Stimulated activated CD4-positive, alpha-beta T cell treated with anti-CD3 and anti-CD28 coated beads, Interleukin-15, amount 100 ng/mL, for 48 hours (primary cell): ENCODE measurements around the gene AGPAT2.

Experiments used
- DNase-seq, 2 donors: peaks; one replicate each; pipeline ENCODE4 v3.0.0-alpha.2; 2020; ENCODE audit warnings: low read depth in 2 of 2

AGPAT2 gene

GRCh38 chr9:136686794-136687711 is at the start of gene AGPAT2:
Gene AGPAT2 (minus strand): TSS chr9:136687457. CDS start chr9:136687357, 100 bp downstream.
- DNase-seq = peak; percentile 36 to 57

- DNase-seq = no peak
Observed at GRCh38 chr9:136735812-136736480, 48.7 kb upstream of the AGPAT2 start.

- no peak for DNase-seq
Observed at GRCh38 chr9:136734837-136735496, 47.7 kb upstream of the AGPAT2 start.

DNA sequence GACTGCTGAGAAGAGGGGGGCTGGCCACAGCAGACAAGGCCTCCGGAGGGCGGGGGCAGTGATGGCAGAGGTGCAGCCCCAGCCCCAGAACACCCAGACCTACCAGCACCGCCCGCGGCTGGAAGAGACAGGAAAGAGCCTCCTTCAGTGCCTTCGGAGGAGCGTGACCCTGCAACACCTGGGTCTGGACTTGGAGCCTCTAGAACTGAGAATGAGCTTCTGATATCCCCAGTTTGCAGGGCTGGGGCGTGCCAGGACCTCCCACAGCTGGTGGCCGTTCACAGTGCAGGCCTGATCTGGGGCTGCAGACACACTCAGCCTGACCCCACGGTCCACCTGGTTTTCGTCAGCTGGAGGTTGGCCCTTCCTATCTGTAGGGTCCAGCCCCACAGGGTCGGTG is 46.4 kb upstream of the AGPAT2 start:
- DNase-seq = no peak

DNA sequence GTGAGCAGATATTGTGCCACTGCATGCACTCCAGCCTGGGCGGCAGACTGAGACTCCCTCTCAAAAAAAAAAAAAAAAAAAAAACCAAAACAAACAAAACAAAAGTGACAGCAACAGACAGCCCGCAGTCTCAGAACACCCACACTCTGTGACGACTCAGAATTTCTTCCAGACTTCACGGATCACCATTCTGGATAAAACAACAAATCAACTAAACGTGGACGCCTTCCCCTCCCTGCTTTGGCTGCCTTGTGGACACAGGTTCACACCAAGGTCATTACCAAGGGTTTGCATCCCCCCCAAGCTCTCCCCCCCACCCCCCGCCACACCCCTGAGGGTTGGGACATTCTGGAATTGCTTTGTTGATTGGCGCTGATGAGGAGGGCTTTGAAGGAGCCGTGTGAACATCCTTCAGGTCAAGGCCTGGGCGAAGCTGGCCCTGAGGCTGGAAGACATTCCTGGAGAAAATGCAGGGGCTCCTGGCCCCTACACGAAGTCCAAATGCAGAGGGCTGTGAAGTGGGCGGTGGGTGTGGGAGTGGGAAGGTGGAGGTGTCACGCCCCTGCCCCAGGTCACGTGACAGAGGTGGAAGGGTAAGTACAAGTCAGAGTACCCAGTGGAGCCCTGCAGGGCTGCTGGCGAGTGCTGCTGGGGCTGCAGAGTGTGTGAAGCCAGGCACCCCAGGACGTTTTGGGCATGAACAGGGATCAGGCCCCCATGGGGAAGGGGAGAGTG is 45.4 kb upstream of the AGPAT2 start:
- DNase-seq = no peak

- DNase-seq = no peak
Observed at GRCh38 chr9:136729926-136730325, 42.7 kb upstream of the AGPAT2 start.

DNA sequence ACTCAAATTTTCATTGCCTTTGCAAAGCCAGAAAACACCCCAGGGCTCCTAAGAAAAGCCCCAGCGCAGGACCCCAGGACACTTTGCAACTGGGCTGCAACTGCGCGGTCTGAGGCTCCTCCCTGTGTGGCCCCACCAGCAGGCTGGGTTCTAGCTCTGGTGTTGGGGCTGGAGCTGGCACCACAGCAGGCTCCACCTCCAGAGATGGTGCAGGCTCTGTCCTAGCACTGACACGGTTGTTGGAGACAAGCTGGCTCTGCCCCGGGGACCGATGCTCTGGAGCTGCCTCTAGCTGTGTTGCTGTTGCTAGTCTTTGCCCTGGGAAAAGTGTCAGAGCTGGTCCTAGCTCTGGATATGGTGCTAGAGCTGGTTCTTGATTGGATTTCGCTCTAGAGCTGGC is 41.9 kb upstream of the AGPAT2 start:
- DNase-seq = no peak

GRCh38 chr9:136728548-136729123 is 41.4 kb upstream of the AGPAT2 start:
- DNase-seq = no peak

DNA sequence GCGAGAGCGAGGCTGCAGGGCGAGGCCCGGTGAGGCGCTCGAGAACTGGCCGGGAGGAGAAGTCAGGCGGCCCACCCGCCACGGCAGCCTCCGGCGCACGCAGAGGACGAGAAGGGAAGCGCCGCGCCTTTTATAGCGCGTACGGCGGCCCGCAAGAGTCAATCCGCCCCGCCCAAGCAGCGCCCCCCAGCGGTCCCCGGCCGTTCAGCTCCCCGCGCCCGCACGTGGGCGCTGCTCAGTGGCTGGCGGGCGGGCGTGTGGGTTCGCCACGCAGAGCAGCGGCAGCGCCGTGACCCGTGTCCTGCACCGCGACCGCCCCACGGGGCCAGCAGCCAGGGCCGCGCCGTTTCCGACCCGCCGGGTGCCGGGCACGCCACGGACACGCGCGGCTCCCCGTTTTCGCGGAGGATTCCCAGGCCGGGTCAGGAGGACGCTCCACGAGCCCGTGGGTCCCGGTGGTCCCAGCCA is 40.9 kb upstream of the AGPAT2 start:
- peak; percentile 83 to 84 for DNase-seq

DNA sequence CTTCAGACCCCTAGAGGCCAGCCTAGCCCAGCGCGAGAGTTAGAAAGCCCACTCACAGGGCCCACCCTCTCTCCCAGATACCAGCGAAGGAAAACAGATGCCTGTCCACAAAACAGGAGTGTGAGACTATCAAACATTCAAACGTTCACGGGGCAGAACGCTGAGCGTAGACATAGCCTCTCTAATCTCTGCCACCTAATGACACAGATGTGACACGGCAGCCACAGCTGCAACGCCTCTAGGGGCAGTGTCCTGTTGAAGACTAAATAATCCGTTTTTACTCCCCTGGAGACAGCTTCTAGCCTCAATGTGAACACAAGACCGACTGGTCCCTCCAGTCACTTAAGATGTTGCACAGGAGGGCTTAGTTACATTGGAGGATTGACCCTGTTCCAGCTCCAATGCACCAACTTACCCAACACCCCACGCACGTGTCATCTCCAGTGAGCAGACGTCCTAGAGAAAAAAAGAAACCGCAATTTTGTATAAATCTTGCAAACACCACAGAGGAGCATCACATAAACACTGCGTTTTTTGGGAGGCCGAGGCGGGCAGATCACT is 39.5 kb upstream of the AGPAT2 start:
- DNase-seq = no peak

DNA sequence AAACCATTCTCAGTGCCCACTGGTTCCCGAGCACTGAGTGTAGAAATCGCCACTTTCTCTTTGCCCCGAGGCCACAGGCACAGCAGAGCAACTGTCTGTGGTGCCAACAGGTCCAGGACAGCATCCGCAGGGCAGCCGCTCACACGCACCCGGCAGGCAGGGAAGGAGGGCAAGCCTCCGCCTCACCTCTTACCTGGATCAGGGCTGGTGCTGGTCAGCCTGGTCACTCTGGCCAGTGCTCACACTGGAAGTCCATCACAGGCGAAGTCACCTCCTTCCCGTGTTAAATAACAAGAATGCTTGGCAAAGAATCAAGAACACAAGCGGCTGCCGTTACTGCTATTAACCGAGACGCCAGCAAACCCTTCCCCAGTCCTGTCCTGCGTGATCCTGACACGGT is 38.9 kb upstream of the AGPAT2 start:
- DNase-seq = no peak

- DNase-seq = no peak
Observed at GRCh38 chr9:136725612-136726011, 38.4 kb upstream of the AGPAT2 start.

- DNase-seq = no peak
Observed at GRCh38 chr9:136724772-136725171, 37.5 kb upstream of the AGPAT2 start.

DNA sequence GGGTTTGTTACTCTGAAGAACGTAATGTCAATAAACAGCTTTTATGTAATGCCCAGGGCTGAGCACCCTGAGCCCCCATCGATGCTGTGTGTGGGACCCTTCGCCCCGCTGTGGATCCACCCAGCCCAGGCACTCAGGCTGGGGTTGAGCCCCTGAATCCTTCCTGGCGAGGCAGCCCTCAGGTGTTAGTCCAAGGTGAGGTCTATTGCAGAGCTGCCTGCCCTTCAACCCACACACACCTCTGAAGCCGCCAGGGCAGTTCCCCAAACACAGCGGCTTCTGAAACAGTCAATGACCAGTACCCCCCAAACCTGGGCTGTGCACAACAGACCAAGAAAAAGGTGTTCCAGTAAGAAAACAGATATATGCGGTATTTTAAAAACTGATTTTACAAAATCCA is 36.7 kb upstream of the AGPAT2 start:
- DNase-seq = no peak

DNA sequence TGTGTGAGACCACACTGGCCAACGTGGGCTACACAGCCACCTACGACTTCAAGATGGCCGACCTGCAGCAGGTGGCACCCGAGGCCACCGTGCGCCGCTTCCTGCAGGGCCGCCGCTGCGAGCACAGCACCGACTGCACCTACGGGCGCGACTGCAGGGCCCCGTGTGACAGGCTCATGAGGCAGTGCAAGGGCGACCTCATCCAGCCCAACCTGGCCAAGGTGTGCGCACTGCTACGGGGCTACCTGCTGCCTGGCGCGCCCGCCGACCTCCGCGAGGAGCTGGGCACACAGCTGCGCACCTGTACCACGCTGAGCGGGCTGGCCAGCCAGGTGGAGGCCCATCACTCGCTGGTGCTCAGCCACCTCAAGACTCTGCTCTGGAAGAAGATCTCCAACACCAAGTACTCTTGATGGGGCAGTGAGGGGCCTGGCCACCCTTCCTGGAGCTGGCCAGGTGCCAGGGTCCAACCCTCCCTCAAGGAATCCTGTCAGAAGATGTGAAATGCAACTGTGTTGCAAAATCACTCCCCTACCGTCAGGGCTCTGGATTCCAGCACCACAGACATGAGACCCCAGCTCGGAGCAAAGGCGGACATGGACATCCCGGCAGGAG is 36.2 kb upstream of the AGPAT2 start:
- DNase-seq = no peak

- no peak for DNase-seq
Observed at GRCh38 chr9:136722969-136723356, 35.7 kb upstream of the AGPAT2 start.

GRCh38 chr9:136722093-136722968 is 35.1 kb upstream of the AGPAT2 start:
- no peak for DNase-seq

- no peak for DNase-seq
Observed at GRCh38 chr9:136721339-136722092, 34.3 kb upstream of the AGPAT2 start.

DNA sequence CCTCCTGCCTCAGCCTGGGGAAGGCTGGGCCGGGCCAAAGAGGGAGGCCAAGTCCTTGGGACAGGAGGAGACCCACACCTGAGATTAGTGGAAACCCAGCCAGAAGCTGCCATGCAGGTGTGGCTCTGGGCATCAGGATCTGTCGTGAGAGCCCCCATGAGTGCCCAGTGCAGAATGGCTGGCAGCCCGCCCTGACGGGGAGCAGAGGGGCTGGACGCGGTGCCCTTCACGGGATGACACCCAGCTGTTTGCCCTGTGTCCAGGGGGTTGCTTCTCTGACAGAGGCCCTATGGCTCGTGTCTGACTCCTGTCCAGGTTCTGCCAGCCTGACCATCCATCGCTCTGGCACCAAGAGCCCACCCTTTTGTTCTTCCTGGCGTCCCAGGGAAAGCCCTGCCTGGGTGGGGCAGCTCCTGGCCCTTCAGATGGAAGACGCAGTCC is 33.7 kb upstream of the AGPAT2 start:
- no peak for DNase-seq
